Activated naive CD4-positive, alpha-beta T cell treated with anti-CD3 and anti-CD28 coated beads, Interleukin-2, amount 10 ng/mL, durations not matched to agents 7 days and 5 days (primary cell): ENCODE results near the gene CMSS1.

Experiments used
- CTCF ChIA-PET: fragments of 350-600 bp; sonication (Branson Sonifier 250); formaldehyde crosslinking; loops from one replicate; lab custom pipeline; 2021; ENCODE audit warnings: antibody characterized with exemption; lab: Charles Lee
- DNase-seq: peaks from one replicate; pipeline ENCODE4 v3.0.0-alpha.2; 2020
- H3K27ac Mint-ChIP-seq: one replicate; pipeline ENCODE4 v1.8.0; 2021; ENCODE audit warnings: mild to moderate bottlenecking, moderate library complexity, mixed read lengths
- H3K27me3 Mint-ChIP-seq: one replicate; pipeline ENCODE4 v1.8.0; 2021; ENCODE audit warnings: mild to moderate bottlenecking, mixed read lengths
- H3K36me3 Mint-ChIP-seq: one replicate; pipeline ENCODE4 v1.8.0; 2021; ENCODE audit warnings: mixed read lengths
- H3K4me1 Mint-ChIP-seq: one replicate; pipeline ENCODE4 v1.8.0; 2021; ENCODE audit warnings: mixed read lengths
- H3K4me3 Mint-ChIP-seq: one replicate; pipeline ENCODE4 v1.8.0; 2021; ENCODE audit warnings: mild to moderate bottlenecking, moderate library complexity, mixed read lengths
- H3K9me3 Mint-ChIP-seq: one replicate; pipeline ENCODE4 v1.8.0; 2021; ENCODE audit warnings: mixed read lengths

Gene CMSS1

DNA sequence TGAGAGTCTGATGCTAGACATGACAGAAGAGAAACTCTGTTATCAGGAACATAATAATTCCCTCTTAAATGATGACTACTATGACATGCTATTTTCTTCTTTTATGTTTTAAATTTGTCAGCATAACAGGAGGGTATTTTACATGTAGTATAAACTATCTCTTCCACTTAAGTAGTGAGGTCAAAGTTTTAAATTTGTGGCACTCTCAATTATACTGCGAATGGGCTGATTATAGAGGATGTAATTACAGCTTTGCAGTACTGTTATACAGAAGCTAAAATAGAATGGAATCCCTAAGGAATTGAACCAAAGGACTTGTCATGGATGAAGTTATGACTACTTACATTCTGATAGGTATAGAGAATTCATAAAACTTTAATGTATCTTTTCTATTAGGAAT lies 34.3 kb downstream of the CMSS1 start:
- no peak for DNase-seq
- no peaks in the 10 kb centered on the region for H3K4me1 Mint-ChIP-seq
- no peaks in the 10 kb centered on the region for H3K27me3 Mint-ChIP-seq
- no peak overlapping the region for H3K27ac Mint-ChIP-seq
- no peaks in the 10 kb centered on the region for H3K9me3 Mint-ChIP-seq
- H3K36me3 Mint-ChIP-seq, result no peaks in the 10 kb centered on the region
- H3K4me3 Mint-ChIP-seq, result no peak overlapping the region
- CTCF ChIA-PET, result interaction anchor here (2.3 kb wide), 1 partner anchor 20 kb away, joined by 8 read pairs; no protein-coding TSS in a partner anchor

DNA sequence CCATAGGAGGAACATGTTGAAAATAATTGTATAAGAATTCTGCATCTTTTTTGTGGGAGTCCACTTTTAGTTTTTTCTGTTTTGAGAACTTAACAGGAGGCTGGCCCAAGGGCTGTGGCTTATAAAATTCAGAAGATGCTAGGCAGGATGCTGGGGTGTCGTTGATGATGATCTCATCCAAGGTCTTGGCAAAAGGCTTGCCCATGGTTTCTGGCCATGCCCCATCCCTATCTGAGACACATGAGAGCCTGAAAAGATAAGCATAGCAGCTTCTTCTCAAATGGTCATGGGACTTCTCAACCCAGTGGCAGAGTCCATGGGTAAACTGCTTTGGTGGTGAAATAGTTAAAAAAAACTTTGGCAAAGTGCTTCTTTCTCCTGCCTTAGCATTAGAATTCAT lies 35.2 kb downstream of the CMSS1 start:
- Mint-ChIP-seq H3K36me3 (no peaks in the 10 kb centered on the region), H3K27me3 (no peaks in the 10 kb centered on the region), H3K4me3 (no peak overlapping the region), H3K27ac (no peak overlapping the region), H3K4me1 (no peaks in the 10 kb centered on the region), H3K9me3 (no peaks in the 10 kb centered on the region)
- CTCF ChIA-PET, result no interaction called here
- no peak for DNase-seq

DNA sequence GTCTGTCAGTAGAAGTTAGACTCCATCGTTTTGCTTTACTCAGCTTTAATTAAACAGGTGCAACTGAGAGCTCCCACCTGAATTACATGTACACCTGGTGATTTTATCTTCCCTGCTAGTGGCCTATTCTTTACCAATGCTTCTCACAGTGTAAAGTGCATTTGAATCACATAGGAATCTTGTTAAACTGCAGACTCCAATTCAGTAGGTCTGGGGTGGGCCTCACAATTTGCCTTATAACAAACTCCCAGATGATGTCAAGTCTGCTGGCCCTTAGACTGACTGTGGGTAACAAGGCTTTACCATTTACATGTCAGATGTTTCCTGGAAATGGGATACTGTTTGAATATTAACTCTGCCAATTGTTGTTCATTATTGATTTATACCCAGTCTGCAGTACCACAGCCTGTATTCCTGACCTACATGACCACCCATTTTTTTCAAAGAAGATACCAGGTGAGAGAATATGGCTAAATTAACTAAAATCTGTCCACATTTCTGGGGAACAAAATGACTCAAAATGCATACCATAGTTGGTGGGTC lies 37.2 kb downstream of the CMSS1 start:
- CTCF ChIA-PET, result interaction anchor here (1.2 kb wide), 1 partner anchor 12 kb away, joined by 3 read pairs; no protein-coding TSS in a partner anchor
- no peak for DNase-seq
- H3K36me3 Mint-ChIP-seq, result no peaks in the 10 kb centered on the region
- H3K27me3 Mint-ChIP-seq, result no peaks in the 10 kb centered on the region
- no peaks in the 10 kb centered on the region for H3K9me3 Mint-ChIP-seq
- H3K4me3 Mint-ChIP-seq, result no peak overlapping the region
- H3K27ac Mint-ChIP-seq, result no peak overlapping the region
- no peaks in the 10 kb centered on the region for H3K4me1 Mint-ChIP-seq

DNA sequence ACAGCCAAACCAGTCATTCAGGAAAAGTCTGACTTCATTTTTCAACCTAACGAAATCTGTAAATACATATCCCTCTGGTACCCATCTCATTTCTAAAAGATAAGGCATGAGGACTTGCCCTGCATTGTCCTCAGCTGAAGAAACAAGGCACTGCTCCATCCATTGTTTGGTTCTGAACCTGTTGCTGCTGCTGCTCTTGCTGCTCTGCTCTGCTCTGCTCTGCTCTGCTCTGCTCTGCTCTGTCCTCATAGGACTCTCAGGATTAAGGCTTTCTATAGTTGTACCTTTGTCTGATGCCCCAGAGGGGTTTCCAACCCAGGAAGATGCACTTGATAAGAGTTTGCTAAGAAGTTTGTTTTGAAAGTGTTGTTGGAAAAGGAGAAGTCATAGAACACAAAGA lies 38.2 kb downstream of the CMSS1 start:
- no peak overlapping the region for H3K4me3 Mint-ChIP-seq
- CTCF ChIA-PET, result no interaction called here
- H3K36me3 Mint-ChIP-seq, result no peaks in the 10 kb centered on the region
- H3K4me1 Mint-ChIP-seq, result no peaks in the 10 kb centered on the region
- H3K27ac Mint-ChIP-seq, result no peak overlapping the region
- no peaks in the 10 kb centered on the region for H3K27me3 Mint-ChIP-seq
- H3K9me3 Mint-ChIP-seq, result no peaks in the 10 kb centered on the region
- DNase-seq, result no peak

DNA sequence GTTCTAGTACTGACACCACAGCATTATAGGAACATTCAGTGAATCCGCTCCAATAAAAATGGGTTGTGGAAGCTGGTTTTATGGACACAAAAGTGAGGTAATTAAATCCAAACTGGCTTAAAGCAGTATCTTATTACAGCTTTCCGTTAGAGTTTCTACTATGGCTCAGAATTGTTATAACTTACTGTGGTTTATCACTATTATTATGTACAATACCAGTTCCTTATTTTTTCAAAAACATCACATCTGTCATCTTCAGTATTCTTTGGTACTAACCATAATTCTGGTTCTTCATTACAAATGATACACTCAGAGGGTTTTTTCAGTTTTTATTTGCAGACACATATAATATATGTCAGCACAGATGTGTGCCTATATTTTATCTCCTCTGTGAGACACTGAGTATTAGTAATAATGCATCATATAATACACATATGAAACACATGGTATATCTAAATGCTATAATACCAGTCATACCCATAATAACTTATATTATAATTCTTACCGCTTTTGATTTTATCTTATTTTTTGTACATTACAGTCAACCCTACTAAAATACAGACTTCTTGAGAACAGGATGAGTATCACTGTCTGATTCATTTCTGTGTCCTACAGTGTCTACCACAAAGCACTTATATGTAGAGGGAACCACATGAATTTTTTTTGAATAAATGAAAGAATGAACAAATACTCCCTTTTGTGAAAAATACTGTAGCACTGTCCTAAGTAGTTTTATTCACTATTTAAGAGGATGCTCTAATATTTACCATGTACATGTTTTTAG lies 39.0 kb downstream of the CMSS1 start:
- no peak for DNase-seq
- H3K4me3 Mint-ChIP-seq, result no peak overlapping the region
- CTCF ChIA-PET, result no interaction called here
- H3K36me3 Mint-ChIP-seq, result no peaks in the 10 kb centered on the region
- no peaks in the 10 kb centered on the region for H3K4me1 Mint-ChIP-seq
- no peaks in the 10 kb centered on the region for H3K27me3 Mint-ChIP-seq
- no peaks in the 10 kb centered on the region for H3K9me3 Mint-ChIP-seq
- no peak overlapping the region for H3K27ac Mint-ChIP-seq

DNA sequence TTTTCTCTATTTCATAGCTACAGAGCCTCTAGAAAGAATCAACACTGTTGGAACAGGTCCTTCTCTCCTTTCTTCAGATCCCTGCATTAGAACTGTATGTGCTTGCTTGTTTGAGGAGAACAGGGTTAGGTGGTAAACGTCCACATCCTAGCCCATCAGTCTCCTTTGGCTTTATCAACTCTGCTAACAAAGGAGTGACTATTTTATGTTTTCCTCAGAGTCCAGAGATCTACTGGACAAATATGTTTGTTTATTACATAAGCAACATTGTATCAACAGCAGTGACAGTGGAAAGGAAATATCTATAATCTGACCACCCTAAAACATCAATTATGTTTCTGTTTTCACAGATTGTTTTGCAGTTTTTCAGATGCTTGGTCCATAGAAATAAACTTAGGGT lies 39.6 kb downstream of the CMSS1 start:
- Mint-ChIP-seq H3K4me3 (no peak overlapping the region), H3K4me1 (no peaks in the 10 kb centered on the region), H3K9me3 (no peaks in the 10 kb centered on the region), H3K27ac (no peak overlapping the region), H3K27me3 (no peaks in the 10 kb centered on the region), H3K36me3 (no peaks in the 10 kb centered on the region)
- DNase-seq, result no peak
- CTCF ChIA-PET, result no interaction called here

DNA sequence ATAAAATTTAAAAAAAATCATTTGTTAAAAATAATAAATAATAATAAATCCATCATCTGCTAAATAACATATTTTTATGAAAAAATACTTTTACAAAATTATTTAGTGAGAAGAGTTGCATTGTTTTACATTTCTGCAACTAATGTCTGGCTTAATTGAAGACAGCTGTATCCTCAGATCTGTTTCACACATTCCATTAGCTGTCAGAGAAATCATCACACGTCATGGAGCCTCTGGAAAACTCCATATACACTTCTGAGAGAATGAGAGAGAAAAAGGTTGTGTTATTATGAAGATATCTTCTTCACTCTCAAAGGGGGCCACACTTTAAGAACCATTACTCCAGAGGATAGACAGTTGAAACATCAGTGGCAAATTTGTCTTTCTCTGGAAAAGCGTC lies 40.8 kb downstream of the CMSS1 start:
- CTCF ChIA-PET, result interaction anchor here (1.7 to 1.8 kb wide), 2 partner anchors 33 to 396 kb away, joined by 5 read pairs; no protein-coding TSS in a partner anchor
- Mint-ChIP-seq H3K9me3 (no peaks in the 10 kb centered on the region), H3K36me3 (no peaks in the 10 kb centered on the region), H3K4me3 (no peak overlapping the region), H3K27ac (no peak overlapping the region), H3K27me3 (no peaks in the 10 kb centered on the region), H3K4me1 (no peaks in the 10 kb centered on the region)
- no peak for DNase-seq

DNA sequence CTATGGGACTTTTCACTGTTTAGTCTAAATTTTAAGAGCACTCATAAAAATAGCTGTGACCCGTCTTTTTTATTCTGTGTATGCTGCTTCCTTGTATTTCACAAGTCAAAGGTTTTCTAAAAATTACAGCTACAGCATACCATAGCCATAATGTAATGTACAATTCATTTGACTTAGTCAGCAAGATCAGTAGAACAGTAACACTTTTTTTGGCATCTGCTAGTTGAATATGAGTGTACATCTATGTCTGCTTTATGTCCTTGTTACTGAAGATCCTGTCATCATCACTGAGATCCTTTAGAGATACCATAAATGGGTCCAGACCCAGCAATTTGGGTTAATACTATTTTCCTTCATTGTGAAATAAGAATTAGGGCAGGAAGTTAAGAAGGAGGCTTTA lies 42.2 kb downstream of the CMSS1 start:
- H3K4me3 Mint-ChIP-seq, result no peak overlapping the region
- CTCF ChIA-PET, result interaction anchor here (1.4 to 1.8 kb wide), 5 partner anchors 9 to 394 kb away, joined by 4 to 6 read pairs (median 5); no protein-coding TSS in a partner anchor
- DNase-seq, result no peak
- H3K4me1 Mint-ChIP-seq, result no peaks in the 10 kb centered on the region
- H3K9me3 Mint-ChIP-seq, result no peaks in the 10 kb centered on the region
- H3K27me3 Mint-ChIP-seq, result no peaks in the 10 kb centered on the region
- no peaks in the 10 kb centered on the region for H3K36me3 Mint-ChIP-seq
- no peak overlapping the region for H3K27ac Mint-ChIP-seq

DNA sequence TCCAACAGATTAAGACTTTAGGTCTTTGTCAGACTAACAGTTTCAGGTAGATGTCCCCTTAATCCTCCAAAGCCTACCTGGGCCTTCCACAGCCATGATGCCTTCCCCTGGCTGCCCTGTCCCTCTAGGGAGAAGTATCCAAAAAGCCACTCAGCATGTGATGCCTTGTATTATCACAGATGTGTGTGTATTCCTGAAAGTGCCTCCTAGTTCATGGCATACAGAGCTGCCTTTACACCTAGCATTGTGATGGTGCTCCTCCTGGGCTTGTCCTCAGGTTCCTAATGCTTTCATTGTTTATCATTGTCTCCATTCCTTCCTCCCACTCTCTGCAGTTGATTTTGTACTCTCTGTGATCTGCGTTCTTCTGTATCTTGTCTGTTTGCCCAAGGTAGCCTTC lies 43.6 kb downstream of the CMSS1 start:
- CTCF ChIA-PET, result interaction anchor here (1.7 kb wide), 1 partner anchor 393 kb away, joined by 4 read pairs; no protein-coding TSS in a partner anchor

DNA sequence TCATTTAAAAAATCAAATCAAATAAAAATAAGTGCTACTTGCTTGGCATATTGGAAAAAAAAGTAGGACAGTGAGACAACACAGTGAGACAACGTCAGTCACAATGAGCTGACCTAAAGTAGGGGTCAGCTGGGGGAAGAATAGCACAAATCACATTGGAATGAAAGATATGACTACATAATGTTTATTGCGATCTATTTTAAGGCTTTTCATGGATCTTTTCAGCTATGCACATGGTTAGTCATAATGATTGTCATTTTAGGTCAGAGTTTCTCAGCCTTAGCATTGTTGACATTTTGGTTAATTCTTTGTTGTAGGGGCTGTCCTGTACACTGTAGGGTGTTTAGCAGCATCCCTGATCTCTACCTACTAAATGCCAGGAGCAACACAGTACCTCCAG lies 44.5 kb downstream of the CMSS1 start:
- H3K4me1 Mint-ChIP-seq, result peaks cover 18% of the 10 kb centered on the region
- no peak overlapping the region for H3K27ac Mint-ChIP-seq
- H3K36me3 Mint-ChIP-seq, result no peaks in the 10 kb centered on the region
- DNase-seq, result no peak
- no peak overlapping the region for H3K4me3 Mint-ChIP-seq
- H3K9me3 Mint-ChIP-seq, result no peaks in the 10 kb centered on the region
- CTCF ChIA-PET, result no interaction called here
- H3K27me3 Mint-ChIP-seq, result no peaks in the 10 kb centered on the region

More for the DNA sequence above, 43.6 kb downstream of the CMSS1 start:
- Mint-ChIP-seq H3K27me3 (no peaks in the 10 kb centered on the region), H3K9me3 (no peaks in the 10 kb centered on the region), H3K27ac (no peak overlapping the region), H3K4me1 (peaks cover 8% of the 10 kb centered on the region), H3K4me3 (no peak overlapping the region), H3K36me3 (no peaks in the 10 kb centered on the region)
- no peak for DNase-seq

DNA sequence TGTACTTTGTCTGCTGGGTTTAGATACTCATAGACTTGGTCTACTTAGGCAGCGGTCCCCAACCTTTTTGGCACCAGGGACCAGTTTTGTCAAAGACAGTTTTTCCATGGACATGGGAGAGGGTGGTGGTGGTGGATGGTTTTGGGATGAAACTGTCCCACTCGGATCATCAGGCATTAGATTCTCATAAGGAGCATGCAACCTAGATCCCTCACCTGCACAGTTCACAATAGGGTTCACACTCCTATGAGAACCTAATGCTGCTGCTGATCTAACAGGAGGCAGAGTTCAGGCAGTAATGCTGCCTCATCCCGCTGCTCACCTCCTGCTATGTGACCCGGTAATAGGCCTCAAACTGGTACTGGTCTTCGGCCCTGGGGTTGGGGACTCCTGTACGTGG lies 45.3 kb downstream of the CMSS1 start:
- no peak overlapping the region for H3K27ac Mint-ChIP-seq
- no peaks in the 10 kb centered on the region for H3K9me3 Mint-ChIP-seq
- CTCF ChIA-PET, result no interaction called here

DNA sequence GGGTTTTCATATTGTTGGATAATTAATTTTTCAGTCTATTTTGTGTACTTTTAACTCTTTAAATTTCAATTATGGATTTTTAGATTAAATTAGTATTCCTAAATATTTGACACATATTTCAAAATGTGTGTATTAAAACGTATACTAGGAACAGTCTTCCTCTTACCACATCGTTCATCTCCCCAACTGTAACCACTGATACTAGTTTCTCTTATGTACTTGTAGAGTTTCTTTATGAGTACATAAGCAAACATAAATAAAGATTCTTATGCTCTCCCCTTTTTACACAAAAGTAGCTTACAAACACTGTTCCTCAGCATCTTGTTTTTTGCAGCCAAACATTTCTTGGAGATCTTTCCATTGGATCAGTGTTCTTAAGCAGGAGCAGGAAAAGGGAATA lies 45.9 kb downstream of the CMSS1 start:
- no peaks in the 10 kb centered on the region for H3K36me3 Mint-ChIP-seq
- DNase-seq, result no peak
- no peak overlapping the region for H3K27ac Mint-ChIP-seq
- peaks cover 32% of the 10 kb centered on the region for H3K4me1 Mint-ChIP-seq
- no peaks in the 10 kb centered on the region for H3K9me3 Mint-ChIP-seq
- no peak overlapping the region for H3K4me3 Mint-ChIP-seq
- H3K27me3 Mint-ChIP-seq, result no peaks in the 10 kb centered on the region
- CTCF ChIA-PET, result no interaction called here

More for the DNA sequence above, 45.3 kb downstream of the CMSS1 start:
- no peak for DNase-seq
- no peaks in the 10 kb centered on the region for H3K36me3 Mint-ChIP-seq
- H3K4me1 Mint-ChIP-seq, result peaks cover 26% of the 10 kb centered on the region
- H3K4me3 Mint-ChIP-seq, result no peak overlapping the region
- H3K27me3 Mint-ChIP-seq, result no peaks in the 10 kb centered on the region

DNA sequence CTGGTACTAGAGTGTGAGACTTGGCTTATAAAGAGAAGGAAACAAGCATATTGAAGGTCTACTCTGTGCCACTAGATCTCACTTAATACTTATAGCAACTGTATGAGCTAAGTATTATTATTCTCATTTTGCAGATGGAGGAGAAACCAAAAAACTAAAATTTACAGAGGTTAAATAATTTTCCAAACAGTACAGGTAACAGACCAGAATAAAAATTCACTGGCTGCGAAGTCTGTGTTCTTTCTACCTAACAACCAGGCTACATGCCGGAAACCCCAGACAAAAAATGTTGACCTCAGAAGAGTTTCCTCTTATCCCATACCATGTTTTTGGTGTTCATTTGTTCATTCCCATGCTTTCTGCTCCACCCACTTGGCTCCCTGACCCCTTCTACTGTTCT lies 46.6 kb downstream of the CMSS1 start:
- no peak for DNase-seq
- Mint-ChIP-seq H3K4me3 (no peak overlapping the region), H3K4me1 (peaks cover 34% of the 10 kb centered on the region), H3K36me3 (no peaks in the 10 kb centered on the region), H3K27me3 (no peaks in the 10 kb centered on the region), H3K9me3 (no peaks in the 10 kb centered on the region), H3K27ac (no peak overlapping the region)
- CTCF ChIA-PET, result no interaction called here

DNA sequence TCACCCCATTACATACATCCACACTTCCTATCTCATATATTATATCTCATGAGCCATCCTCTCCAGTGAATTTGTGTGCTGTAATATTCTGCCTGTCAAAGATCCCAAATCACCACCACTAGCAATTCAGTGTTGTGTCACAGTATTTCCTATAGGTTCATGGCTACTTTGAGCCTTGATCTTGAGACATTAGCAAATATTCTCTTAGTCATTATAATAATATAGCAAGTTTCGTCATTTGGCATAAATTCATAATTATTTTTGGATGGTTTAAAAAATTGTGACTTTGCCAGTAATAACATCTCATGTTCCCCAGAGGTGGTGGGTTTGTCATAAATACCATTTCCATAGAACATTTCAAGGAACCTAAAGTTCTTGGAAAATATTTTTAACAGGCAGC lies 47.7 kb downstream of the CMSS1 start:
- Mint-ChIP-seq H3K27ac (no peak overlapping the region), H3K27me3 (no peaks in the 10 kb centered on the region), H3K4me1 (peaks cover 34% of the 10 kb centered on the region), H3K4me3 (no peak overlapping the region), H3K36me3 (no peaks in the 10 kb centered on the region), H3K9me3 (no peaks in the 10 kb centered on the region)
- CTCF ChIA-PET, result no interaction called here
- DNase-seq, result no peak

DNA sequence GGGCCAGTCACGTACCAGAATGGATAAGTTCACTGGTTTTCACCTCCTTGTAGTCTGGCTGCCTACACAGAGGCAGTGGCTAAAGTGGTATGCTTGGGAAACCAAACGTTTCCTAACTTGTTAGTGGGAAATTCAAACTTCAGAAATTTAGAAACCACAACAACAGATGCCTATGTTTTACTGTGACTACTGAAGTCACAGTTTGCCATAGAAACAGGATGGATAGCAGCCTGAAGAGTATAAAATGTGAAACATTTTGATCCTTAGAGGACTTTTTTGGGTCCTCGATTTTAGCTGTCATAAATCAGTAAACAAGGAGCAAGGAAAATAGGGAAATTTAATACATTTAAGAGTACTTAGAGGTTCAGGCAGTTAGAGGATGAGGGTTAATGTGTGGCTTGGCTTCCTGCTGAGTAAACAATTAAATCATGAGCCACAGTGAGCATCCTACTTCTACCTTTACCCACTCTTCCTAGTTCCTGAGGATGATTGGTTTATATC lies 48.6 kb downstream of the CMSS1 start:
- Mint-ChIP-seq H3K4me3 (no peak overlapping the region), H3K36me3 (no peaks in the 10 kb centered on the region), H3K27ac (peak overlapping the region; percentile 53), H3K27me3 (no peaks in the 10 kb centered on the region), H3K9me3 (no peaks in the 10 kb centered on the region), H3K4me1 (peaks cover 34% of the 10 kb centered on the region)
- DNase-seq, result no peak
- CTCF ChIA-PET, result no interaction called here
